Mammary epithelial cell (primary cell): Measurements from ENCODE around the gene BLOC1S3.

ENCODE experiments used
- CTCF ChIP-seq, 2 donors: IDR thresholded peaks in 1 of 2; conservative IDR thresholded peaks in 1 of 2; 2 replicates each; pipeline ENCODE4 v1.5.1; 2011 to 2012; ENCODE audit warnings: inconsistent platforms in 2 of 2, low read length in 2 of 2, mild to moderate bottlenecking in 2 of 2, control low read depth in 1 of 2, low read depth in 1 of 2; ENCODE audit not compliant: insufficient read depth in 1 of 2; ENCODE audit errors: extremely low read depth in 1 of 2
- EZH2 ChIP-seq: IDR thresholded peaks from 2 replicates; pipeline ENCODE4 v1.6.1; 2012; ENCODE audit warnings: low read length, inconsistent platforms, borderline replicate concordance

GRCh38 chr19:45136507-45137178, 41.9 kb upstream of the BLOC1S3 start:
- TF ChIP-seq CTCF (conservative IDR thresholded peaks at IDR 0.05 in 1 of 2, IDR thresholded peaks at IDR 0.05 in 1 of 2; ENCODE audit: extremely low read depth in 1 of 2, insufficient read depth in 1 of 2, low read depth in 1 of 2, low read length in 2 of 2) (no peak), EZH2 (no peak)
